ENCODE data around the gene CEP164. TPM values are rescaled to one million over a fixed set of nuclear protein-coding genes. Genes with fewer than 3 reads are reported as not detected.
"Not testable (repeated sequence)": the region's sequence is repeated elsewhere in the genome, so short reads cannot be mapped to it uniquely, and the experiment has no call there.

The CEP164 gene
- total RNA-seq, 4 donors from 2014 or later, result 22.8 to 56.7 (median 29.7) TPM

- peak within 1 kb of the TSS; percentile 15 for H3K27ac ChIP-seq
- 9% methylated on average over 13 of the region's 29 CpGs for WGBS
Measured at GRCh38 chr11:117316197-117316961, 11.3 kb upstream of the CEP164 start, which contains the start of gene BACE1. BACE1 (minus strand) TSS chr11:117316256; CDS start chr11:117315795, 461 bp downstream.

GRCh38 chr11:117318738-117319137, 8.9 kb upstream of the CEP164 start:
- DNase-seq (ENCODE audit: low spot score in 2 of 2), result no peak
- Histone ChIP-seq H3K4me3 (no peak overlapping the region), H3K27ac (no peak overlapping the region), H3K9me3 (no peaks in the 10 kb centered on the region), H3K27me3 (no peaks in the 10 kb centered on the region), H3K4me1 (peaks cover 28% of the 10 kb centered on the region), H3K36me3 (no peaks in the 10 kb centered on the region)
- no peak for TF ChIP-seq CTCF (IDR thresholded peaks at IDR 0.05)
- TF ChIP-seq EP300 (IDR thresholded peaks at IDR 0.05), result no peak
- TF ChIP-seq POLR2AphosphoS5 (IDR thresholded peaks at IDR 0.05), result no peak
- TF ChIP-seq POLR2A (IDR thresholded peaks at IDR 0.05), result no peak
- 80% methylated on average over 7 of the region's 7 CpGs for WGBS

More at GRCh38 chr11:117316197-117316961, 11.3 kb upstream of the CEP164 start, which contains the start of gene BACE1:
- TF ChIP-seq EP300 (IDR thresholded peaks at IDR 0.05) (no peak), POLR2AphosphoS5 (IDR thresholded peaks at IDR 0.05) (no peak), CTCF (IDR thresholded peaks at IDR 0.05) (no peak), POLR2A (IDR thresholded peaks at IDR 0.05) (no peak)
- no peaks in the 10 kb centered on the region for H3K36me3 ChIP-seq
- no peaks in the 10 kb centered on the region for H3K27me3 ChIP-seq
- peaks cover 29% of the 10 kb centered on the region for H3K4me1 ChIP-seq
- H3K9me3 ChIP-seq, result no peaks in the 10 kb centered on the region
- peak; percentile 83 to 87 for DNase-seq (ENCODE audit: low spot score in 2 of 2)
- peak within 1 kb of the TSS; percentile 88 for H3K4me3 ChIP-seq

- WGBS, result 71% methylated on average over 5 of the region's 5 CpGs
- no peak for TF ChIP-seq EP300 (IDR thresholded peaks at IDR 0.05)
- no peak for TF ChIP-seq POLR2AphosphoS5 (IDR thresholded peaks at IDR 0.05)
- TF ChIP-seq POLR2A (IDR thresholded peaks at IDR 0.05), result no peak
- no peak for TF ChIP-seq CTCF (IDR thresholded peaks at IDR 0.05)
- no peak overlapping the region for H3K4me3 ChIP-seq
- no peak overlapping the region for H3K27ac ChIP-seq
- H3K4me1 ChIP-seq, result peaks cover 23% of the 10 kb centered on the region
- H3K36me3 ChIP-seq, result no peaks in the 10 kb centered on the region
- H3K27me3 ChIP-seq, result no peaks in the 10 kb centered on the region
- no peak for DNase-seq (ENCODE audit: low spot score in 2 of 2)
- no peaks in the 10 kb centered on the region for H3K9me3 ChIP-seq
Measured at GRCh38 chr11:117319214-117319840, 8.3 kb upstream of the CEP164 start.

- not testable (repeated sequence) for H3K27ac ChIP-seq; H3K27me3 ChIP-seq; H3K9me3 ChIP-seq; DNase-seq (ENCODE audit: low spot score in 2 of 2); H3K36me3 ChIP-seq
- Histone ChIP-seq H3K4me1 (peaks cover 16% of the 10 kb centered on the region), H3K4me3 (peak overlapping the region; percentile 69)
- 8% methylated on average over 5 of the region's 5 CpGs for WGBS
Measured at GRCh38 chr11:117327255-117327566, 443 bp upstream of the CEP164 start.

- H3K27me3 ChIP-seq, result no peaks in the 10 kb centered on the region
- H3K36me3 ChIP-seq, result no peaks in the 10 kb centered on the region
- no peak for TF ChIP-seq POLR2A (IDR thresholded peaks at IDR 0.05)
- no peak for TF ChIP-seq CTCF (IDR thresholded peaks at IDR 0.05)
- TF ChIP-seq EP300 (IDR thresholded peaks at IDR 0.05), result no peak
- TF ChIP-seq POLR2AphosphoS5 (IDR thresholded peaks at IDR 0.05), result no peak
- H3K4me1 ChIP-seq, result peaks cover 16% of the 10 kb centered on the region
- H3K27ac ChIP-seq, result peak overlapping the region; percentile 80
- WGBS, result 6% methylated on average over 15 of the region's 15 CpGs
- no peaks in the 10 kb centered on the region for H3K9me3 ChIP-seq
- peak overlapping the region; percentile 69 for H3K4me3 ChIP-seq
- DNase-seq (ENCODE audit: low spot score in 2 of 2), result peak in 1 of 2 donors; percentile 74
Measured at GRCh38 chr11:117328375-117329010, 839 bp downstream of the CEP164 start.
